CD8-positive, alpha-beta memory T cell (primary cell): Measurements from ENCODE around the gene MVP. TPM values are rescaled to one million over a fixed set of nuclear protein-coding genes. Genes with fewer than 3 reads are reported as not detected.

Source experiments
- CTCF ChIA-PET: fragments of 350-600 bp; sonication (Branson Sonifier 250); formaldehyde crosslinking; loops from one replicate; lab custom pipeline; 2021; ENCODE audit warnings: antibody characterized with exemption; lab: Charles Lee
- POLR2A ChIA-PET: fragments of 350-600 bp; sonication (Branson Sonifier 250); formaldehyde crosslinking; loops from one replicate; lab custom pipeline; 2021; ENCODE audit warnings: antibody characterized with exemption; lab: Charles Lee
- DNase-seq, 5 donors: peaks; one replicate each; pipeline versions ENCODE4 v3.0.0 to v3.0.0-alpha.2; 2020 to 2022; ENCODE audit warnings: mixed read lengths in 1 of 5
- H3K27ac ChIP-seq: one replicate; pipeline ENCODE4 v1.7.0; 2013; ENCODE audit warnings: low read depth, mild to moderate bottlenecking, low read length, moderate library complexity
- H3K27me3 ChIP-seq: 2 replicates; pipeline ENCODE4 v1.7.0; 2013; ENCODE audit warnings: low read length, mild to moderate bottlenecking; ENCODE audit not compliant: insufficient read depth, poor library complexity, severe bottlenecking
- H3K36me3 ChIP-seq: 2 replicates; pipeline ENCODE4 v1.7.0; 2013; ENCODE audit warnings: mild to moderate bottlenecking, low read length, moderate library complexity; ENCODE audit not compliant: insufficient read depth
- H3K4me1 ChIP-seq: 2 replicates; pipeline ENCODE4 v1.7.0; 2013; ENCODE audit warnings: mild to moderate bottlenecking, low read length, moderate library complexity; ENCODE audit not compliant: insufficient read depth
- H3K4me3 ChIP-seq: 2 replicates; pipeline ENCODE4 v1.7.0; 2013; ENCODE audit warnings: mild to moderate bottlenecking, low read length
- H3K9me3 ChIP-seq: 2 replicates; pipeline ENCODE4 v1.7.0; 2013; ENCODE audit warnings: mild to moderate bottlenecking, low read length
- H3K27ac Mint-ChIP-seq, 8 donors: one replicate each; pipeline ENCODE4 v1.8.0; 2020 to 2021; ENCODE audit warnings: mixed read lengths in 8 of 8, mild to moderate bottlenecking in 6 of 8, inconsistent platforms in 3 of 8, moderate library complexity in 3 of 8
- H3K27me3 Mint-ChIP-seq, 2 donors: one replicate each; pipeline ENCODE4 v1.8.0; 2020 to 2021; ENCODE audit warnings: mixed read lengths in 2 of 2, mild to moderate bottlenecking in 1 of 2, moderate library complexity in 1 of 2
- H3K36me3 Mint-ChIP-seq, 3 donors: one replicate each; pipeline ENCODE4 v1.8.0; 2020 to 2021; ENCODE audit warnings: mixed read lengths in 3 of 3, inconsistent platforms in 1 of 3, mild to moderate bottlenecking in 1 of 3
- H3K4me1 Mint-ChIP-seq, 3 donors: one replicate each; pipeline ENCODE4 v1.8.0; 2020 to 2021; ENCODE audit warnings: mixed read lengths in 3 of 3, inconsistent platforms in 1 of 3, mild to moderate bottlenecking in 1 of 3
- H3K4me3 Mint-ChIP-seq, 7 donors: one replicate each; pipeline ENCODE4 v1.8.0; 2020 to 2021; ENCODE audit warnings: mixed read lengths in 7 of 7, mild to moderate bottlenecking in 6 of 7, moderate library complexity in 4 of 7, inconsistent platforms in 2 of 7
- H3K9me3 Mint-ChIP-seq, 5 donors: one replicate each; pipeline ENCODE4 v1.8.0; 2020 to 2022; ENCODE audit warnings: mixed read lengths in 5 of 5, mild to moderate bottlenecking in 3 of 5, moderate library complexity in 2 of 5, inconsistent platforms in 1 of 5
- polyA plus RNA-seq: library from polyadenylated mRNA; unstranded; fragments of 300-500 nt; fragmentation: Illumina TruSeq; gene quantifications from one replicate; pipeline ENCODE4 v1.2.3, GENCODE V29; 2021
- total RNA-seq, 2 experiments: library from RNA; stranded (reverse); gene quantifications; one replicate each; pipeline ENCODE4 v1.2.3, GENCODE V29; 2021

The MVP gene
- total and polyA plus RNA-seq, 3 experiments from 2014 or later = 54.5 to 155 (median 55.4) TPM

GRCh38 chr16:29857133-29857760 lies 37.0 kb downstream of the MVP start:
- H3K4me1 Mint-ChIP-seq = peaks cover 11 to 21% (median 17%) of the 10 kb centered on the region in 3 donors
- H3K36me3 ChIP-seq = peaks cover 7% of the 10 kb centered on the region
- no peaks in the 10 kb centered on the region for H3K9me3 ChIP-seq
- POLR2A ChIA-PET = interaction anchor here (0.6 kb wide), 1 partner anchor 69 kb away, joined by 6 read pairs; the partner anchor contains the start of gene KCTD13
- H3K27ac Mint-ChIP-seq = peak overlapping the region in 1 of 8 donors; percentile 87
- DNase-seq = no peak
- peaks cover 15% of the 10 kb centered on the region for H3K4me1 ChIP-seq
- H3K36me3 Mint-ChIP-seq = peaks cover 4 to 37% (median 5%) of the 10 kb centered on the region in 3 donors
- peak overlapping the region in 1 of 7 donors; percentile 64 for H3K4me3 Mint-ChIP-seq
- no peak overlapping the region for H3K27ac ChIP-seq
- no peaks in the 10 kb centered on the region for H3K9me3 Mint-ChIP-seq
- no peaks in the 10 kb centered on the region for H3K27me3 Mint-ChIP-seq
- H3K4me3 ChIP-seq = no peak overlapping the region
- H3K27me3 ChIP-seq = no peaks in the 10 kb centered on the region
- CTCF ChIA-PET = interaction anchor here (1.1 kb wide), 1 partner anchor 9 kb away, joined by 4 read pairs; no protein-coding TSS in a partner anchor

GRCh38 chr16:29858149-29858849 lies 38.0 kb downstream of the MVP start:
- H3K27ac ChIP-seq = no peak overlapping the region
- ChIA-PET POLR2A (interaction anchor here (0.6 to 0.7 kb wide), 3 partner anchors 68 to 665 kb away, joined by 3 to 8 read pairs (median 6); partner anchors contain the start of gene KCTD13), CTCF (interaction anchor here (1.8 kb wide), 1 partner anchor 10 kb away, joined by 9 read pairs; no protein-coding TSS in a partner anchor)
- peaks cover 17% of the 10 kb centered on the region for H3K4me1 ChIP-seq
- H3K36me3 ChIP-seq = peaks cover 7% of the 10 kb centered on the region
- no peaks in the 10 kb centered on the region for H3K27me3 ChIP-seq
- Mint-ChIP-seq H3K27me3 (no peaks in the 10 kb centered on the region), H3K9me3 (no peaks in the 10 kb centered on the region), H3K4me3 (peak overlapping the region in 3 of 7 donors; percentile 16 to 77 (median 55)), H3K36me3 (peaks cover 4 to 44% (median 5%) of the 10 kb centered on the region in 3 donors), H3K4me1 (peaks cover 14 to 29% (median 25%) of the 10 kb centered on the region in 3 donors), H3K27ac (peak overlapping the region in 3 of 8 donors; percentile 30 to 94 (median 61))
- H3K9me3 ChIP-seq = no peaks in the 10 kb centered on the region
- DNase-seq = no peak
- no peak overlapping the region for H3K4me3 ChIP-seq

GRCh38 chr16:29858974-29859373 lies 38.7 kb downstream of the MVP start:
- ChIA-PET POLR2A (no interaction called here), CTCF (interaction anchor here (1.8 kb wide), 1 partner anchor 10 kb away, joined by 9 read pairs; no protein-coding TSS in a partner anchor)
- H3K4me1 Mint-ChIP-seq = peaks cover 16 to 31% (median 30%) of the 10 kb centered on the region in 3 donors
- Histone ChIP-seq H3K36me3 (peaks cover 7% of the 10 kb centered on the region), H3K27ac (no peak overlapping the region), H3K4me1 (peaks cover 21% of the 10 kb centered on the region), H3K9me3 (no peaks in the 10 kb centered on the region), H3K4me3 (no peak overlapping the region), H3K27me3 (no peaks in the 10 kb centered on the region)
- no peak overlapping the region for H3K27ac Mint-ChIP-seq
- H3K9me3 Mint-ChIP-seq = no peaks in the 10 kb centered on the region
- peaks cover 4 to 44% (median 5%) of the 10 kb centered on the region in 3 donors for H3K36me3 Mint-ChIP-seq
- no peak for DNase-seq
- H3K27me3 Mint-ChIP-seq = no peaks in the 10 kb centered on the region
- H3K4me3 Mint-ChIP-seq = peak overlapping the region in 1 of 7 donors; percentile 65

GRCh38 chr16:29860218-29860617 lies 40.0 kb downstream of the MVP start:
- ChIA-PET POLR2A (no interaction called here), CTCF (interaction anchor here (1.1 kb wide), 1 partner anchor 12 kb away, joined by 4 read pairs; no protein-coding TSS in a partner anchor)
- Mint-ChIP-seq H3K4me3 (peak overlapping the region in 6 of 7 donors; percentile 70 to 97 (median 90)), H3K4me1 (peaks cover 16 to 31% (median 30%) of the 10 kb centered on the region in 3 donors), H3K27ac (no peak overlapping the region), H3K36me3 (peaks cover 4 to 44% (median 5%) of the 10 kb centered on the region in 3 donors), H3K27me3 (no peaks in the 10 kb centered on the region), H3K9me3 (no peaks in the 10 kb centered on the region)
- Histone ChIP-seq H3K27ac (no peak overlapping the region), H3K27me3 (no peaks in the 10 kb centered on the region), H3K4me1 (peaks cover 21% of the 10 kb centered on the region), H3K9me3 (no peaks in the 10 kb centered on the region), H3K4me3 (no peak overlapping the region), H3K36me3 (peaks cover 7% of the 10 kb centered on the region)
- no peak for DNase-seq

GRCh38 chr16:29862383-29862883 lies 42.2 kb downstream of the MVP start:
- peaks cover 7% of the 10 kb centered on the region for H3K36me3 ChIP-seq
- H3K4me1 Mint-ChIP-seq = peaks cover 16 to 31% (median 30%) of the 10 kb centered on the region in 3 donors
- peak overlapping the region; percentile 73 to 98 (median 92) for H3K27ac Mint-ChIP-seq
- H3K4me1 ChIP-seq = peaks cover 21% of the 10 kb centered on the region
- peak overlapping the region; percentile 92 for H3K27ac ChIP-seq
- H3K9me3 Mint-ChIP-seq = no peaks in the 10 kb centered on the region
- ChIA-PET POLR2A (no interaction called here), CTCF (interaction anchor here (1.2 to 2.1 kb wide), 3 partner anchors 14 to 163 kb away, joined by 3 to 5 read pairs (median 3); partner anchors contain the start of gene PAGR1)
- H3K27me3 Mint-ChIP-seq = no peaks in the 10 kb centered on the region
- no peaks in the 10 kb centered on the region for H3K27me3 ChIP-seq
- DNase-seq = no peak
- peaks cover 4 to 39% (median 5%) of the 10 kb centered on the region in 3 donors for H3K36me3 Mint-ChIP-seq
- peak overlapping the region; percentile 89 for H3K4me3 ChIP-seq
- no peaks in the 10 kb centered on the region for H3K9me3 ChIP-seq
- H3K4me3 Mint-ChIP-seq = peak overlapping the region; percentile 84 to 97 (median 93)

GRCh38 chr16:29862884-29863668 lies 42.8 kb downstream of the MVP start, which contains the start of gene CDIPT:
Gene CDIPT, minus strand, starts transcription at chr16:29863226. Its CDS starts 369 bp downstream, at chr16:29862857.
- peak within 1 kb of the TSS; percentile 92 for H3K27ac ChIP-seq
- no peaks in the 10 kb centered on the region for H3K27me3 ChIP-seq
- Mint-ChIP-seq H3K36me3 (peaks cover 4 to 38% (median 5%) of the 10 kb centered on the region in 3 donors), H3K27me3 (peaks cover 0 to 3% of the 10 kb centered on the region in 2 donors), H3K9me3 (no peaks in the 10 kb centered on the region), H3K4me1 (peaks cover 16 to 33% (median 31%) of the 10 kb centered on the region in 3 donors), H3K4me3 (peak within 1 kb of the TSS; percentile 84 to 97 (median 93)), H3K27ac (peak within 1 kb of the TSS; percentile 92 to 99 (median 98))
- H3K36me3 ChIP-seq = peaks cover 7% of the 10 kb centered on the region
- H3K4me3 ChIP-seq = peak within 1 kb of the TSS; percentile 89
- ChIA-PET CTCF (interaction anchor here (1.0 to 2.1 kb wide), 10 partner anchors 9 to 164 kb away, joined by 3 to 8 read pairs (median 4); partner anchors contain the start of genes HIRIP3, KIF22 and PAGR1), POLR2A (interaction anchor here (0.6 to 1.8 kb wide), 2 partner anchors 48 to 111 kb away, joined by 4 read pairs; partner anchors contain the start of gene TAOK2)
- peaks cover 21% of the 10 kb centered on the region for H3K4me1 ChIP-seq
- DNase-seq = peak; percentile 87 to 95 (median 94)
- H3K9me3 ChIP-seq = no peaks in the 10 kb centered on the region

GRCh38 chr16:29863669-29863984 lies 43.4 kb downstream of the MVP start:
- Histone ChIP-seq H3K9me3 (no peaks in the 10 kb centered on the region), H3K4me1 (peaks cover 21% of the 10 kb centered on the region), H3K27me3 (no peaks in the 10 kb centered on the region), H3K36me3 (peaks cover 7% of the 10 kb centered on the region), H3K4me3 (peak overlapping the region; percentile 89), H3K27ac (no peak overlapping the region)
- Mint-ChIP-seq H3K4me3 (peak overlapping the region; percentile 84 to 97 (median 93)), H3K27me3 (peaks cover 0 to 3% of the 10 kb centered on the region in 2 donors), H3K36me3 (peaks cover 0 to 33% (median 5%) of the 10 kb centered on the region in 3 donors), H3K9me3 (no peaks in the 10 kb centered on the region), H3K4me1 (peaks cover 16 to 33% (median 31%) of the 10 kb centered on the region in 3 donors), H3K27ac (peak overlapping the region; percentile 92 to 99 (median 98))
- POLR2A ChIA-PET = interaction anchor here (0.6 to 1.8 kb wide), 2 partner anchors 48 to 110 kb away, joined by 4 read pairs; partner anchors contain the start of gene TAOK2
- no peak for DNase-seq
- CTCF ChIA-PET = interaction anchor here (1.0 to 2.1 kb wide), 9 partner anchors 8 to 164 kb away, joined by 3 to 8 read pairs (median 4); partner anchors contain the start of genes HIRIP3 and KIF22
